ENCODE data around the gene USP7.

USP7 gene

DNA sequence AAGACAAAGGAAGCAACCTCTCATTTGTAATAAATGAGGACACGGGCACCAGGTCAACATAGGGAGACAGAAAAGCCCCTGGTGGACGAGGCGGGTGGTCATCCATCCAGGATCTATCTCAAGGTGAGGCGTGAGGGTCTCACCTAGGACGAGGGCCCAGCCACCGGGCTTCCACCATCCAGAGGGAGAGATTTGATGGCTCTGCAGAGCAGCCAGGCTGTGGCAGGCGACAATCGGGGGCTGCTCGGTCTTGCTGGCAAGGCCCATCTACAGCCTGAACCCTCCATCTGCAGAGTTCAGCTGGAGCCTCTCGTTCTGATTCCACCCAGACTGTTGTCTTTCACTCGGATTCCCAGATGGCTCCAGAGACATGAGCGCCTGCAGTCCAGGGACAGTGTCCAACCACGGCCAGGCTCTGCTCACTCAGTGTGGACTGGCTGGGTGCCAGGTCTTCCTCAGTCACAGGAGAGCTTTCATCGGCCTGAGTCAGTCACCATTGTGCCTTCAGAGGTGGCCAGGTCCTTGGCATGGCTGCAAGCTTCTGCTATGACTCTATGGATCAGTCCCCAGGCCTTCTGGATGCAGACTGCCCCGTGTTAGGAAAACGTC, 75.7 kb downstream of the USP7 start:
- Mint-ChIP-seq H3K4me1 (peaks cover 19% of the 10 kb centered on the region), H3K9me3 (no peaks in the 10 kb centered on the region), H3K4me3 (no peak overlapping the region), H3K27me3 (ENCODE audit: low read depth) (peaks cover 7% of the 10 kb centered on the region), H3K27ac (no peak overlapping the region), H3K36me3 (ENCODE audit: low read depth) (peaks cover 37% of the 10 kb centered on the region)
- TF ChIP-seq CTCF (IDR thresholded peaks at IDR 0.05; ENCODE audit: unreplicated experiment in 3 of 3) = no peak

GRCh38 chr16:8887431-8887765, 76.3 kb downstream of the USP7 start:
- H3K27me3 Mint-ChIP-seq (ENCODE audit: low read depth) = peaks cover 7% of the 10 kb centered on the region
- H3K4me1 Mint-ChIP-seq = peaks cover 17% of the 10 kb centered on the region
- no peak for TF ChIP-seq CTCF (IDR thresholded peaks at IDR 0.05; ENCODE audit: unreplicated experiment in 3 of 3)
- H3K36me3 Mint-ChIP-seq (ENCODE audit: low read depth) = peaks cover 30% of the 10 kb centered on the region
- H3K9me3 Mint-ChIP-seq = no peaks in the 10 kb centered on the region
- H3K4me3 Mint-ChIP-seq = no peak overlapping the region
- peak overlapping the region in 1 of 3 experiments; percentile 12 for H3K27ac Mint-ChIP-seq

DNA sequence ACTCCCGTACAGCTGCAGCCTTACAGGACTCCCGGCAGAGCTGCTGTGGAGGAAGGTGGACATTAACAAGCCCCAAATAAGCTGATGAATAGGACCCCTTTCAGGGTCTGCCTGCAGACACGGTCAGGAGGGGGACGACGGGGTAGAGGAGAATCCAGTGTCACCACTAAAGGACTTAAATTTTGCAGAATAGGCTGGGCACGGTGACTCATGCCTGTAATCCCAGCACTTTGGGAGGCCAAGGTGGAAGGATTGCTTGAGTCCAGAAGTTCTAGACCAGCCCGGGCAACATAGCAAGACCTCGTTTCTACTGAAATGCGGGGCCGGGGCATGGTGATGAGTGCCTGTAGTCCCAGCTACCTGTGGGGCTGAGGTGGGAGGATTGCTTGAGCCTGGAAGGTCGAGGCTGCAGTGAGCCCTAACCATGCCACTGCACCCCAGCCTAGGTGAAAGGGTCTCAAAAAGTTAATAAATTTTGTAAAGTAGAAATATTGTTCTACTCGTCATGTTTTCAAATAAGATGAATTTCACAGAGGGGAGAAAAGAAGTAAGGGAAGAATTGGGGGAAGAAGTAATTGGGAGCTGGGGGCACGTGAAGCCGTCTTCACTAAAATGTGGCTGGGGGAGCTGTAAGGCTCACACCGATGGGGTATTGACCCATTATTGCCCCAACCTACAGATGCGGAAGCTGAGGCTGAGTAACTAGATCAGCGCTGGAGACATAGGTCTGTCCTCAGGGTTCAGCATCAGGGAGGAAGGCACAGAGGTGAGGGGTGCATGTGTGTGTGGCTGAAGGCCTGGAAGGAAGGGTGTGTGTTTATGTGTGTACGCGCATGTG, 76.9 kb downstream of the USP7 start:
- no peak for TF ChIP-seq CTCF (IDR thresholded peaks at IDR 0.05; ENCODE audit: unreplicated experiment in 3 of 3)
- Mint-ChIP-seq H3K9me3 (no peaks in the 10 kb centered on the region), H3K4me3 (no peak overlapping the region), H3K36me3 (ENCODE audit: low read depth) (peaks cover 24% of the 10 kb centered on the region), H3K27me3 (ENCODE audit: low read depth) (peaks cover 7% of the 10 kb centered on the region), H3K4me1 (peaks cover 12% of the 10 kb centered on the region), H3K27ac (peak overlapping the region in 1 of 3 experiments; percentile 12)

DNA sequence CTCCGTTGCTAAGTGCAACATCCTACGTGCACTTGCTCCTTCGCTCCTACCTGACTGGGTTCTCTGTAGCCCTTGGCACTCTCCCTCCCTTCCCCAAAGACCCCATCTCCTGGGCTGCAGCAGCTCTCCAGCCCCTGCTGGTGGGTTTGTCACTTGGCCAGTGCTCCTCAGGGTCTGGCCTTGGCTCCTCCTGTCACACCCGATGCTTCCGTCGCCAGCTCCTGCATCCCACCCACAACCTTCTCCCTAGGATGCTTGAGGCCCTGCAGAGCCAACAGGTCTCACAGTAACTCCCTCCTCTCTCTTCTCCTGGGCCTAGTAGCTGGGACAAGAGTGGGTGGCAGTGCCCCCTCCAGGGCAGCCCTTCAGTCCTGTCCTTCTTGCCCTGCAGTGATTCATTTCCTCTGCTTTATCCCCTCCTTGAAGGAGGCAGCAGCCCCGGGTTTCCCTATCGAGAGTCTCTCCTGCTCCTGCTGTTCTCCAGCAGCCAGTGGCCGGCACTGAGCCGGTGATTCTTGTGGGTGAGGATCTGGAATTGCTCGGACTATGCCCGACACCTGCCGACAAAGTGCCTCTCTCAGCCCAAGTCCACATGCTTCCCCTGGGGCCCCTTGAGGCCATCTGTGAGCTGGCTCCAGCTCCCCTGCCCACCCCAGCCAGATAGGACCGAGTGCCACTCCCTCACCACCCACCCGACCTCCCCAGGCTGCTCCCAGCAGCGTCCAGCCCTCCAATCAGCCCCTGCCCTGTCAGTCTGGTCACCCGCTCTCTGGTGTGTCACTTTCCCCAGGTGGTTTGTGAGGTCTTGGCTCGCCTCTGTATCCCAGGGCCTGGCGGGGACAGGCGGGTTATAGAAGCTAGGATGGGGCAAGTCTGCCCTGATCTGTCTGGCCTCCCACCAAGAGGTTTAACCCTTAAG, 77.8 kb downstream of the USP7 start:
- no peak overlapping the region for H3K27ac Mint-ChIP-seq
- H3K36me3 Mint-ChIP-seq (ENCODE audit: low read depth) = peaks cover 16% of the 10 kb centered on the region
- no peaks in the 10 kb centered on the region for H3K9me3 Mint-ChIP-seq
- H3K4me3 Mint-ChIP-seq = no peak overlapping the region
- peaks cover 9% of the 10 kb centered on the region for H3K4me1 Mint-ChIP-seq
- TF ChIP-seq CTCF (IDR thresholded peaks at IDR 0.05; ENCODE audit: unreplicated experiment in 3 of 3) = peak in 1 of 3 experiments; percentile 9
- H3K27me3 Mint-ChIP-seq (ENCODE audit: low read depth) = peaks cover 7% of the 10 kb centered on the region

DNA sequence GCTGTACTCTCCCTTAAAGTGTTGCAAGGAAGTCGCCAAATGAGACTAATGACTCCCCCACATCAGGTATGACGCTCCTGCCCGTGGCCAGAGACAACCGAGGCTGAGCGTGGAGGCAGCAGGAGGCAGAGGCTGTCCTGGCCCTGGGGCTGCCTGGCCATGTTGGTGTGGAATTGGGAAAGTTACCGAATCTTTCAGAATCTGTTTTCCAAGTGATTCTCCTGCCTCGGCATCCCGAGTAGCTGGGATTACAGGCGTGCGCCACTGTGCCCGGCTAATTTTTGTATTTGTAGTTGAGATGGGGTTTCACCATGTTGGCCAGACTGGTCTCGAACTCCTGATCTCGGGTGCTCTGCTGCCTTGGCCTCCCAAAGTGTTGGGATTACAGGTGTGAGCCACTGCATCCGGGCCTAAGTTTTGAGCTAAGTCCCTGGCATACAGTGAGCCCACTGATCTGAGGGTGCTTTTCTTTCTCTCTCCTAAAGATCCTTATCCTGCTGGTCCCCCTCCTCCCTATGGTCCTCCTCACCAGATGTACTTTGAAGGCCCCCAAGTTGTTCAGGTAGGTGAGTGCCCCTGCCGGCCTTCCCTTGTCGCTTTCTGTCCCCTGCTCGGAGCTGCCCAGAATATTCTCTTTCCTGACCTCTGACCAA, 80.9 kb downstream of the USP7 start:
- no peak overlapping the region for H3K27ac Mint-ChIP-seq
- peaks cover 7% of the 10 kb centered on the region for H3K27me3 Mint-ChIP-seq (ENCODE audit: low read depth)
- no peak overlapping the region for H3K4me3 Mint-ChIP-seq
- peaks cover 9% of the 10 kb centered on the region for H3K4me1 Mint-ChIP-seq
- no peak for TF ChIP-seq CTCF (IDR thresholded peaks at IDR 0.05; ENCODE audit: unreplicated experiment in 3 of 3)
- no peaks in the 10 kb centered on the region for H3K9me3 Mint-ChIP-seq
- H3K36me3 Mint-ChIP-seq (ENCODE audit: low read depth) = peaks cover 8% of the 10 kb centered on the region
